Measurements from ENCODE around the gene ATL1. TPM values are rescaled to one million over a fixed set of nuclear protein-coding genes. Genes with fewer than 3 reads are reported as not detected.

ATL1 gene
- total and polyA plus RNA-seq, 2 of the 13 experiments (the other 11 are each of a cell fraction or from before 2014, with no cell fraction given) = 0.60 to 0.65 TPM

GRCh38 chr14:50531595-50532501, 28.1 kb upstream of the ATL1 start (continued):
- TF ChIP-seq HNRNPLL (IDR thresholded peaks at IDR 0.05; ENCODE audit: low read depth, low read length, poor library complexity, severe bottlenecking) (peak; percentile 13), TERF1 (CRISPR knock-in tag; IDR thresholded peaks at IDR 0.05) (no peak), SALL2 (CRISPR knock-in tag; IDR thresholded peaks at IDR 0.05) (0 out of 2 replicates have a peak, but pooled peaks have one; percentile 16), ZNF33B (CRISPR knock-in tag; IDR thresholded peaks at IDR 0.05) (0 out of 2 replicates have a peak, but pooled peaks have one; percentile 64), TFDP1 (CRISPR knock-in tag; IDR thresholded peaks at IDR 0.05; ENCODE audit: borderline replicate concordance) (no peak), KLF6 (CRISPR knock-in tag; IDR thresholded peaks at IDR 0.05) (no peak), ZNF512B (CRISPR knock-in tag; IDR thresholded peaks at IDR 0.05; ENCODE audit: borderline replicate concordance) (no peak), ZNF740 (CRISPR knock-in tag; IDR thresholded peaks at IDR 0.05) (0 out of 2 replicates have a peak, but pooled peaks have one; percentile 21), ZNF512 (CRISPR knock-in tag; IDR thresholded peaks at IDR 0.05) (no peak), ARID5B (CRISPR knock-in tag; IDR thresholded peaks at IDR 0.05) (no peak), ZBTB33 (CRISPR knock-in tag; IDR thresholded peaks at IDR 0.05) (no peak), ZNF354B (CRISPR knock-in tag; IDR thresholded peaks at IDR 0.05) (no peak), XBP1 (CRISPR knock-in tag; IDR thresholded peaks at IDR 0.05) (no peak), RAD51 (IDR thresholded peaks at IDR 0.05; ENCODE audit: borderline replicate concordance) (no peak)

All from HepG2 (cell line).